DND-41 (cell line): ENCODE measurements around the gene KLHL30.

Experiments used
- ATAC-seq: fragments of 200-7000 bp; cut with Tn5 transposase; 3 replicates; pipeline ENCODE4 v1.9.1; 2021; ENCODE audit warnings: low read depth; ENCODE audit not compliant: insufficient read depth
- DNase-seq: peaks from one replicate; pipeline ENCODE4 v3.0.0-alpha.2; 2020
- H2AFZ ChIP-seq: 2 replicates; pipeline ENCODE4 v1.6.0; 2012; ENCODE audit warnings: low read depth, low read length
- H3K27ac ChIP-seq: 2 replicates; pipeline ENCODE4 v1.5.1; 2012; ENCODE audit warnings: low read length, inconsistent platforms
- H3K27me3 ChIP-seq: fragments of 200-600 bp; sonication (generic); 2 replicates; pipeline ENCODE4 v1.6.0; 2012; ENCODE audit warnings: low read length, mild to moderate bottlenecking, inconsistent platforms; ENCODE audit not compliant: insufficient read depth, poor library complexity
- H3K36me3 ChIP-seq: 2 replicates; pipeline ENCODE4 v1.5.1; 2012; ENCODE audit warnings: low read length, inconsistent platforms; ENCODE audit not compliant: insufficient read depth
- H3K4me1 ChIP-seq: 2 replicates; pipeline ENCODE4 v1.5.1; 2012; ENCODE audit warnings: mild to moderate bottlenecking, low read length; ENCODE audit not compliant: insufficient read depth
- H3K4me2 ChIP-seq: 2 replicates; pipeline ENCODE4 v1.6.0; 2012; ENCODE audit warnings: mild to moderate bottlenecking, moderate library complexity, low read length, inconsistent platforms; ENCODE audit not compliant: insufficient read depth
- H3K4me3 ChIP-seq, 2 experiments: fragments of 200-600 bp in 1 of 2; shearing (Covaris generic) in 1 of 2; 2 replicates each; pipeline ENCODE4 v1.5.1; 2012 to 2016; ENCODE audit warnings: inconsistent platforms in 2 of 2, low read length in 2 of 2, mild to moderate bottlenecking in 2 of 2, low read depth in 1 of 2, moderate library complexity in 1 of 2
- H3K79me2 ChIP-seq: 2 replicates; pipeline ENCODE4 v1.6.0; 2012; ENCODE audit warnings: low read length, inconsistent platforms; ENCODE audit not compliant: insufficient read depth
- H3K9ac ChIP-seq: 2 replicates; pipeline ENCODE4 v1.6.0; 2012; ENCODE audit warnings: low read depth, mild to moderate bottlenecking, inconsistent platforms, low read length, moderate library complexity
- H3K9me3 ChIP-seq: 2 replicates; pipeline ENCODE4 v1.5.1; 2012; ENCODE audit warnings: low read length, moderate library complexity, mild to moderate bottlenecking, inconsistent platforms; ENCODE audit not compliant: insufficient read depth, severe bottlenecking
- H4K20me1 ChIP-seq: 2 replicates; pipeline ENCODE4 v1.6.0; 2012; ENCODE audit warnings: low read length; ENCODE audit not compliant: insufficient read depth
- CTCF ChIP-seq: IDR thresholded peaks from 2 replicates; pipeline ENCODE4 v1.5.1; 2012; ENCODE audit warnings: borderline replicate concordance, low read length, moderate library complexity, mild to moderate bottlenecking; ENCODE audit not compliant: poor library complexity, severe bottlenecking; ENCODE audit errors: extremely low read depth
- EZH2 ChIP-seq: IDR thresholded peaks from 3 replicates; pipeline ENCODE4 v1.6.1; 2012; ENCODE audit warnings: borderline replicate concordance, low read depth, mild to moderate bottlenecking, moderate library complexity, low read length, inconsistent platforms; ENCODE audit not compliant: severe bottlenecking

Gene KLHL30

DNA sequence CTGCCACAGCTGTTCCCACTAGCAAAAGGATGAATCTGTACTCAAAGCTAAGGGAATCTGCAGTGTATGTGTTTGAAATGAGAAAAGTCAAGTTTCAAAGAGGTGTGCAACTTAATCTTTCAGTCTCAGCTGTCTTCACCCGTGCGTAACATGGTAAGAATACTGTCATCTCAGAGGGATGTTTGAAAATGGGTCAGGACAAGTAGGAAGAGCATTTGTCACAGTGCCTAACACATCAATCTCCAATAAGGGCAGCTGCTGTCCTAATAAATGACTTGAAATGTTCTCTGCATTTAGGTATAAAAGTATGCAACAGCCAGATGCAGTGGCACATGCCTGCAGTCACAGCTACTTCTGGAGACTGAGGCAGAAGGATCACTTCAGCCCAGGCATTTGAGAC is 52.0 kb downstream of the KLHL30 start:
- DNase-seq: no peak
- Histone ChIP-seq H3K27me3 (no peaks in the 10 kb centered on the region), H3K79me2 (peaks cover 23% of the 10 kb centered on the region), H3K27ac (no peak overlapping the region), H3K4me2 (no peak overlapping the region), H3K9ac (no peak overlapping the region), H2AFZ (no peak overlapping the region), H3K4me1 (no peaks in the 10 kb centered on the region), H3K4me3 (no peak overlapping the region), H4K20me1 (peaks cover 29% of the 10 kb centered on the region), H3K9me3 (no peaks in the 10 kb centered on the region), H3K36me3 (peaks cover 90% of the 10 kb centered on the region)
- TF ChIP-seq EZH2: no peak
- TF ChIP-seq CTCF: no peak
- no peak for ATAC-seq
